Subcutaneous abdominal adipose tissue (tissue), 5 donors: ENCODE measurements around the gene DR1.
A peak's percentile ranks its signal among the peaks of the same experiment; 100 is the strongest.

ENCODE experiments used
- H3K27ac ChIP-seq: one replicate; pipeline ENCODE4 v1.7.0; 2013; ENCODE audit warnings: low read depth, mild to moderate bottlenecking, inconsistent platforms, low read length, moderate library complexity
- H3K27me3 ChIP-seq, 5 donors: one replicate each; pipeline ENCODE4 v1.7.0; 2013; ENCODE audit warnings: low read length in 5 of 5, inconsistent platforms in 1 of 5; ENCODE audit not compliant: control insufficient read depth in 5 of 5, insufficient read depth in 4 of 5
- H3K36me3 ChIP-seq, 5 donors: one replicate each; pipeline ENCODE4 v1.7.0; 2013; ENCODE audit warnings: low read length in 5 of 5; ENCODE audit not compliant: control insufficient read depth in 5 of 5, insufficient read depth in 5 of 5
- H3K4me1 ChIP-seq, 5 donors: one replicate each; pipeline ENCODE4 v1.7.0; 2013; ENCODE audit warnings: low read length in 5 of 5, mild to moderate bottlenecking in 3 of 5, moderate library complexity in 1 of 5; ENCODE audit not compliant: control insufficient read depth in 5 of 5, insufficient read depth in 5 of 5
- H3K4me3 ChIP-seq, 5 donors: one replicate each; pipeline ENCODE4 v1.7.0; 2013; ENCODE audit warnings: low read length in 5 of 5, low read depth in 1 of 5
- H3K9ac ChIP-seq, 5 donors: one replicate each; pipeline ENCODE4 v1.7.0; 2013; ENCODE audit warnings: low read length in 5 of 5, mild to moderate bottlenecking in 4 of 5, moderate library complexity in 3 of 5
- H3K9me3 ChIP-seq, 5 donors: one replicate each; pipeline ENCODE4 v1.7.0; 2013; ENCODE audit warnings: low read length in 5 of 5; ENCODE audit not compliant: control insufficient read depth in 5 of 5
- donor health status: healthy.
- donor health status: healthy.
- donor health status: healthy.
- donor health status: healthy.
- donor health status: healthy.

Gene DR1

GRCh38 chr1:93415296-93415695 is 69.6 kb downstream of the DR1 start:
- Histone ChIP-seq H3K27me3 (no peaks in the 10 kb centered on the region), H3K36me3 (no peaks in the 10 kb centered on the region), H3K27ac (no peak overlapping the region), H3K4me1 (peaks cover 0 to 17% (median 9%) of the 10 kb centered on the region in 5 donors), H3K9ac (peak overlapping the region in 1 of 5 donors; percentile 20), H3K4me3 (peak overlapping the region in 2 of 5 donors; percentile 26 to 30), H3K9me3 (no peaks in the 10 kb centered on the region)

DNA sequence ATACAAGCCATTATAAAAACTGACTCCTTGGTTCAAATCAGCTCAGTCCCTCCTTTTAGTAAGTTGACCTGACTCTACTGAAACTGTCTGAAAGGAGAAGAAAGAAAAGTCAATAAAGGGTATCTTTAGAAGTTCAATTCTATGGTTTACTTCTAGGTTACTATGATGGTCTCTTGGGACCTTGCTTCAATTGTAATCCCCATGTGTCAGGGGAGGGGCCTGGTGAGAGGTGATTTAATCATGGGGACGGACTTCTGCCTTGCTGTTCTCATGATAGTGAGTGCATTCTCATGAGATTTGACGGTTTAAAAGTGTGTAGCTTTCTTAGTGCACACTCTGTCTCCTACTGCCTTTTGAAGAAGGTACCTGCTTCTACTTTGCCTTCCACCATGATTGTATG is 70.5 kb downstream of the DR1 start:
- Histone ChIP-seq H3K27ac (no peak overlapping the region), H3K9ac (no peak overlapping the region), H3K36me3 (no peaks in the 10 kb centered on the region), H3K27me3 (no peaks in the 10 kb centered on the region), H3K4me3 (no peak overlapping the region), H3K4me1 (peaks cover 0 to 17% (median 9%) of the 10 kb centered on the region in 5 donors), H3K9me3 (no peaks in the 10 kb centered on the region)
